NCI-H2107 treated with DMSO at 0.1 percent for 48 hours (cell line): ENCODE data around the gene SMAD7.
"Not testable (repeated sequence)": the region's sequence is repeated elsewhere in the genome, so short reads cannot be mapped to it uniquely, and the experiment has no call there.

Source experiments
- DNase-seq: peaks from one replicate; lab custom pipeline; 2025; ENCODE audit not compliant: unreplicated experiment; lab: John Stamatoyannopoulos, UW

Gene SMAD7

DNA sequence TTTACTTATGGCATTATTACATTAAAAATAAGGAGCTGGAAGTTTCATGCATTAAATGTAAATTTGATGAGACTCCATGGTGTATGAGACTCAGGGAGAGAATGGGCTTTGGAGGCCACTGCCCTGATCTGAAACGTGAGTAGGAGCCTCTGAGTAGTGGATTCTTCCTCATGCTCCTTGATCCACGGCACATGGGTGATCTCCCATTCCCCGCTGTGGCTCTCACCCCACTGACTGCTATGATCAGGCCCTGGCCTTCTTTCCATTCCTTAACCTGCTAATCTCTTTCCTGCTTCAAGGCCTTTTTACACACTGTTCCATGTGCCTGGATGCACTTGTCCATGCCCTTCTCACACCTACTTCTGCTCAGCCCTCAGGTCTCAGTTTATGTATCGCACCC, 68.4 kb downstream of the SMAD7 start:
- no peak for DNase-seq

GRCh38 chr18:48880931-48881330, 69.8 kb downstream of the SMAD7 start:
- no peak for DNase-seq

DNA sequence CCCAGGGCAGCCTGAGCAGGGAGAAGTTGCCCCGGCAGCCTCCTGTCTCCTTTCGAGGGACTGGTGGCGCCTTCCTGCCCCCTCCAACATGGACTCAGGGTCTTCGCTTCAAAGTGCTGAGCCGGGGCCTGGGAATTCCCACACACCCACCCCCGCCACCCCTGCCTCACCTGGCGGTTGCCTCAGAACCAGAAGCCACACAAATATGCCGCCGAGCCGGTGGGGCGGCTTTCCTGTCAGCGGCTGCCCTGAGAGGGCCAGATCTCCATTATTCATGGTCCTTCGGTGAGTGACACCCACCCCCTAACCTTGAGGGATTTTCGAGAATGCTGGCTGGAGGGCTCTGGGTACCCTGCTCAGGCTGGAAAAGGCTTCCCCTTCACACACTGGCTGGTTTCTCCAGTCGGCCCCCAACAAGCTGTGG, 71.7 kb downstream of the SMAD7 start:
- no peak for DNase-seq

- no peak for DNase-seq
Observed at GRCh38 chr18:48878471-48878870, 72.3 kb downstream of the SMAD7 start.

GRCh38 chr18:48877941-48878340, 72.8 kb downstream of the SMAD7 start:
- no peak for DNase-seq

- DNase-seq: no peak
Observed at GRCh38 chr18:48876590-48876989, 74.2 kb downstream of the SMAD7 start.

DNA sequence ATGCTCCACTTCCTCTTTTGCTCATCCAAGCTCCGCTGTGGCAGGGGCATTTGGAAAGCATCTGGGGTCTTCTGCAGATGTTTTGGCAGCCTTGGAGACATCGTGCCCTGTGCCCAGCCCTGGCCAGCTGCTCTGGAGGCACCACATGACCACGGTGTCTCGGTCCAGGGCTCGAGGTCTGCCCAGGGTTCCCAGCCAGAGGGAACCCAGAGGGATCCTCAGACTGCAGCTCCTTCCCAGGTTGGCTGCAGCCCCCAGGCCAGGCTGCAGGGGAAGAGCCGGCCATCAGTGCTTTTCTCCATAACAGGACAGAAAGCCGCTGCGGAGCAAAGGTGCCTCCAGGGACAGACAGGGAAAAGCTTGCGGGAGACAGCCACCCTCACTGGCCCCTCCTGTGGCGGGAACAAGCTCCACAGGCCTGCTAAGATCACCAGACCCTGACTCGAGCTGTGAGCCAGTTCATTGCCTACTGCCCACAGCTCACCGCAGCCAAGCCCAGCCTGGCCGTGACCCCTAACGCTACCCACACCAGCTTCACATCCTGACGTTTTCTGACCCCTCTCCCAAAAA, 74.7 kb downstream of the SMAD7 start:
- DNase-seq: no peak

- DNase-seq: no peak
Observed at GRCh38 chr18:48875314-48875941, 75.3 kb downstream of the SMAD7 start.

DNA sequence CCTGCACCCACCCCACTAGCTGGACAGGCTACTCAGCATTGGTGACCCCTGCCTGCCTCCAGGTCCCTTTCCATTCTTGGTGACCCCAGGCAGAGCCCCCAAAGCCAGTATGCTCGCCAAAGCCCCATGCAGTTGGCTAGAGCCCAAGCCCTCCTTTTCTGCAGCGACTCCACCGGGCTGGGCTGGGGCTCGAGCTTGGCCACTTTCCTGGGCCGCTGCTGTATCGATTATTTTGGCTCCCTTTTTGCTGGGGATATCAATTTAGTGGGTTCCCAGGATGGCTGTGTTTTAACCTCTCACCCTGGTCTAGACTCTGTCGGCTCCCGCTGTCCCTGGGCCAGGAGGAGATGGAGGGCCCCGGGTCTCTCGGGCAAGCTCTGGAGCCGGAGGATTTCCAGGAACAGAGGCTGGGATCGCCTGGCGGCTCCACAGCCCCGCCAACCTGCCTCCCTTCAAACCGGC, 76.0 kb downstream of the SMAD7 start:
- DNase-seq: no peak

- no peak for DNase-seq
Observed at GRCh38 chr18:48874233-48874632, 76.5 kb downstream of the SMAD7 start.

DNA sequence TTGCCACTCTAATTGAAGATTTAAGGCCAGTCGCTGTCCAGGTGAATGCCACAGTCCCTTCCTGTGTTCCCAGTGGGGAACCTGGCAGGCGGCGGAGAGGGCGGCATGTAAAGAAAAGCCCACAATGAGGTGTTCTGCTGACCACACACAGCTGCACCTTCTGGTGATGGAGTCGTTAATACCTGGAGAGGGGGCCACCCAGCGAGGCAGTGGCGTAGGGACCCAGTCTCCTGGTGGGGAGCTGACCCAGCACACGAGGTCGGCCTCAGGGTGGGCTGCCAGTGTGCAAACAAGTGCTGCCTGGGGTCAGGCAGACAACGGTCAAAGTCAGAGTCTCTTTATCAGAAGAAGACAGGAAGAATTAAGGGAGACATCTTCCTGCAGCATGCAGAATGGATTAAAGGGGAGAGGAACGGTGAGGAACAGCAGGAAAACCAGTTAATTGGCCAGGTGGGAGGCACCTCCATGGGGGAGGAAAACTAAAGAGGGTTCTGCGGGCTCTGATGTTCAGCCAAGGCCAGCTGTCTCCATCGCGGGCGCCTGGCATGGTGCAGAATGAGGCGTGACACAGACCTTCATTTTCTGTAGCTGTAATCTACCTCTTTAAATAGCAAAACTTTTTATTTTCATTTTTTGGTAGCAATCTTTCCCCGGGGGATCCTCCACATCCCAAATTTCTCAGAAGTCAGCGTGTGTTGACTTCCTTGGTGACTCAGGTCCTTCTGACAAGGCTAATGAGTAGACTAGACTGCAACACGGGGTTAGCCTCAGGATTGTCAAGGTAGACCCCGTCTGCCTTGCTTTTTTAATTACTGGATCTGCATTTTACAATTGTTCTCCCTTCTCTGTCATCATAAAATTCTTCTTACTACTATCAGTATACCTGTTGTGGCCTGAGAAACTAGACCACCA, 78.3 kb downstream of the SMAD7 start:
- DNase-seq: peak; percentile 17

DNA sequence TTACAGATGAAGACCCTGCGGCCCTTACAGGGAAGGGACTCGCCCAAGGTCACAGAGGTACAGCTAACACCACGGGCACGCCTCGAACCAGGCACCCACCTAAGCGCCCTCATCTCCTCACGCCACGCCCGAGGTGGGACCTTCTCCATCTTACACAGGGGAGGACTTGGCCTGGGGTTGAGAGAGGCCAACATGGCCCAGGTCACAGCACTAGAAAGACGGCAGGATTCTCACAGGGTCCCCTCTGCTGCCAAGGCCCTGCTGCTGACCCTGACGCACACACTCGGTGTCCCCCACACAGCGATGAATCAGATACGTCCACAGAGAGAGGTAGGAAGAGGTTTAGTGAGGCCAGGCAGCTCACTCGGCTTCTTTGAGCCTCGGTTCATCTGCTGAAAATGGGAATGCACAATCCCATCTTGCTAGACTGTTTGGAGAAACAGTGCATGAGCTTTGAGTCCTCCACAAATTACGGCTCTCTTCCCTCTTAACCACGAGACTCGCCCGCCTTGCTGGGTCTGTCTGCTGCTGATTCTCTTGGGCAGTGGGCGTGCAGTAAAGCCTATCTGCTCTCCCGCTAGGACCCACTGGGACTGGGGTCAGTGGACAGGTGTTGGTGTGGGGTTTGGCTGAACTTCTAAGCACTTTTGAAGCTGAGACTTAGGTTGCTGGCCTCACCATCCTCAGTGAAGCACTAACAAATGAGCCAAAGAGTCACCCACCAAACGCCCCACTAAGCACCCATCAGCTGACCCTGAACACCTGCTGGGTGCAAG, 79.2 kb downstream of the SMAD7 start:
- no peak for DNase-seq

DNA sequence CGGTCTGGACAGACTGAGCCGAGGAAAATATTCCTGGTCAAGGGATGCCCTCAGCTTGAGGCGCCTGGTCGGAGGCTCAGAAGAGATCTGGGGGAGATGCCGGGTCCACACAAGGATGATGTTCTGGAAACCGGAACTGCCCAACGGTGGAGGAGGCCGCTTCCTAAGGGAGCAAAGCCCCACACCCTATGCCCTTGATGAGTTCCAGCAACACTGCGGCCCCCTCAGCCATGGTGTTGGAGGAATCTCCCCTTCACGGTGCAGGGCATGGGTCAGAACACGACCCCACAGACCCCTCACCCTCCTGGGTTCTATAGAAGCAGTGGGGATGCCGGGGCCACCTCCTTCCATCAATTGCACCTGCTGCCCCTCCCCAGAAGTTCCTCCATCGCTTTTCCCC, 79.8 kb downstream of the SMAD7 start:
- DNase-seq: not testable (repeated sequence)
